Measurements from ENCODE around the gene DDX60. TPM values are rescaled to one million over a fixed set of nuclear protein-coding genes. Genes with fewer than 3 reads are reported as not detected.

The DDX60 gene
- 5.3 TPM for total RNA-seq

GRCh38 chr4:168318266-168318895 lies at the start of gene DDX60:
TSS of gene DDX60 (minus strand) at chr4:168318752. CDS start at chr4:168311259, 7,493 bp downstream.

Other genes starting within 250 kb of the DDX60 start
- not detected for gene ANXA10, start 226.2 kb downstream of the DDX60 start, total RNA-seq
- 6.0 TPM for gene DDX60L, start 161.7 kb upstream of the DDX60 start, total RNA-seq
- 39.7 TPM for gene PALLD, start 178.3 kb upstream of the DDX60 start, total RNA-seq